ENCODE measurements around the gene C12orf75.
"Not testable (repeated sequence)": the region's sequence is repeated elsewhere in the genome, so short reads cannot be mapped to it uniquely, and the experiment has no call there.

C12orf75 gene

DNA sequence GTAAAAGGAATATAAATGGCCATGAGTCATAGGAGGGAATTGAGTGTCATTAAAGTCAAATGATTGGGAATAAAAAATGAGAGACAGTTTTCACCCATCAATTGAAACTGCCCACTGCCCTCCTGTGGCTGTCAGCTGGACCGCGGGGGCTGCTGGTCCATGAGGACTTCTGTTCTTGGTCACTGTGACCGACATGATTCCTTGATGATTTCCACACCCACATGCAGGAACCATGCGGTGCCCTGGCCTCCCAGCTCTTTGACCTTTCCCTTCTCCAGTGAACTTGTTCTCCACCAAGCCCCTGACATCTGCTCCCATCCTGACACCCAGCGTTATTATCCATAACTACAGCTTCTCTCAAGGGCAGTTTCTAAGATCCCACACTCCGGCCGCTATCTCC lies 48.4 kb downstream of the C12orf75 start:
- DNase-seq (ENCODE audit: low spot score) = no peak

- DNase-seq (ENCODE audit: low spot score) = peak; percentile 33
These were observed 52.5 kb downstream of the C12orf75 start for GRCh38 chr12:105382771-105383622.

DNA sequence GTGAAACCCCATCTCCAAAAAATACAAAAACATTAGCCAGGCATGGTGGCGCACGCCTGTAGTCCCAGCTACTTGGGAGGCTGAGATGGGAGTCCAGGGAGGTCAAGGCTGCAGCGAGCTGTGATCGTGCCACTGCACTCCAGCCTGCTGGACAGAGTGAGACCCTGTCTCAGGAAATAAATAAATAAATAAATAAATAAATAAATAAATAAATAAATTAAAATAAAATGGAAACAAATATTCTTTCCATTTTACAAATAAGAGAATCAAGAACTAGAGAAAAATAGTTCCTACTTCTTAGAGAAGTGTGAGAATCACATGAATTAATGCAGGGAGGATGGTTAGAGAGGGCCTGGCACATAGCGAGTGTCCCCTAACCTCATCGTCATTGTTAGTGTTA lies 53.7 kb downstream of the C12orf75 start:
- DNase-seq (ENCODE audit: low spot score) = no peak

- no peak for DNase-seq (ENCODE audit: low spot score)
These were observed 54.5 kb downstream of the C12orf75 start for GRCh38 chr12:105384916-105385535.

GRCh38 chr12:105386431-105386830 lies 55.9 kb downstream of the C12orf75 start:
- DNase-seq (ENCODE audit: low spot score) = no peak

- no peak for DNase-seq (ENCODE audit: low spot score)
These were observed 60.7 kb downstream of the C12orf75 start for GRCh38 chr12:105391231-105391630.

DNA sequence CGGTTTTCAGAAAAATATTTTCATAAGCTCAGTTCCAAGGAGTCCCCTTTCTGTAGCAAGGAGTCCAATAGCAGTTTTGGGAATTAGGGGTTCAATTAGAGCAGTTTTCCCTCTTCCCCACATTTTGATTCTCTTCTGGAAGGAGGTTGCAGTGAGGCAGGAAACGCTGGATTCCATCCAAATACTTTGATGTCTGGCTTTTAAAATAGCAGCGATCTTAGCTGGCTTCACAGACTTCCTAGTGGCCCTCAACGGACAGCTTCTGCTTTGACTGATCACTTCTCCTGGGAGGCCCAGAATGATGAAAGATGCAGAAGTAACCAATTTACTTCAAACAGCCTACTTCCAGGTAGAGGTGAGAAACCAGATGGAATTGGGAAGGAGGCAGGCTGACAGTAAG lies 63.1 kb downstream of the C12orf75 start:
- DNase-seq (ENCODE audit: low spot score) = no peak

GRCh38 chr12:105396024-105396423 lies 65.5 kb downstream of the C12orf75 start:
- no peak for DNase-seq (ENCODE audit: low spot score)

DNA sequence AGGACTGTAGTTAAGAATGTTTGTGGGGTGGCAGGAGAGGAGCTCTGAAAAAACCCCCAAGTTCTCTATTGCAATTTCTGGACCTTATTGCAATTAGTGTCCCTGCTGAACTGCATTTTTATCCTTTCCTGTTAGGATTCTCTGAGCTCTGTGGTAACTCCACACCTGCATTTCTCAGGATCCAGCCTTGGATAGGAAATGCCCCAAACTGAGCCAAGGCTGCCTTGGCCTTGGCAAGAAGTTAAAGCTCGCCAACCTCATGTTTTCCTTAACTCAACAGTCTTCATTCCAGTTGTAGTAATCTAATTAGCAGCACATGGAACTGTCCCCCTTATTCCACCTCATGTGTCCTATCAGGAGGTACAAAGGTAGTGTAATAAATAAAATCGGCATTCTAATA lies 66.5 kb downstream of the C12orf75 start:
- no peak for DNase-seq (ENCODE audit: low spot score)

DNA sequence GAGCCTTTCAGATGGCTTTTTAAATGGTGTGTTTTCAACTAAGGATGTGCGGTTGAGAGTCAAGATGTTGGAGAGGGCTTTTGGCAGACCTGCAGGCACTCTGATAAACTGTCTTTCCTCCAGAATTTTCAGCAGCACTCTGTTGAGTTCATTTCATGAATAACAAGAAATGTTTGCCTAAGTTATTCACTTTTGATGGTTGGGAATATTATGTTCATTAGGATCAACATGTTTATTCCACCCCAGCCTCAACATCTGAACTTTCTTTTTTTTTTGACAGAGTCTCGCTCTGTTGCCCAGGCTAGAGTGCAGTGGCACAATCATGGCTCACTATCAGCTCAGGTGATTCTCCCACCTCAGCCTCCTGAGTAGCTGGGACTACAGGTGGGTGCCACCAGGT lies 68.4 kb downstream of the C12orf75 start:
- DNase-seq (ENCODE audit: low spot score) = no peak

GRCh38 chr12:105399428-105400081 lies 69.1 kb downstream of the C12orf75 start:
- no peak for DNase-seq (ENCODE audit: low spot score)

GRCh38 chr12:105400227-105400626 lies 69.7 kb downstream of the C12orf75 start:
- no peak for DNase-seq (ENCODE audit: low spot score)

DNA sequence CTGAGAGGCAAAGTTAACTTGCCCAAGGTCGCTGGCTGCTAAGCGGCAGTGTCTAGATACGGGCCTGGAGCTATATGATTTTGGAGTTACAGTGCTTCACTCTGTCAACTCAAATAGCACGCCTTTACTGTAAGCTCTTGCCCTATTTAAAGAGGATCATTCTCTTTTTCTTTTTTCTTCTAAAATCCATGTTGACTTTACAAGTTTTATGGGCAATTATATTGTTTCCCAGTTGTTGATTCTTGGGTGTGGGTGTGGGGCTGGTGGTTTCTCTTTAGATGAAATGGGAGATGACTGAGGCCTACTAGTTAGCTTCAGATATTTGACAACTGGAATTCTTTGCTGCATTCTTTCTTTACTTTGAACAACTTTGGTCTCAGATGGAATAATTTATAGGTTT lies 70.7 kb downstream of the C12orf75 start:
- DNase-seq (ENCODE audit: low spot score) = no peak

- DNase-seq (ENCODE audit: low spot score) = no peak
These were observed 71.9 kb downstream of the C12orf75 start for GRCh38 chr12:105402366-105402765.

GRCh38 chr12:105403095-105403494 lies 72.6 kb downstream of the C12orf75 start:
- no peak for DNase-seq (ENCODE audit: low spot score)

- not testable (repeated sequence) for DNase-seq (ENCODE audit: low spot score)
These were observed 73.6 kb downstream of the C12orf75 start for GRCh38 chr12:105404134-105404533.

GRCh38 chr12:105406497-105406896 lies 76.0 kb downstream of the C12orf75 start:
- DNase-seq (ENCODE audit: low spot score) = no peak

DNA sequence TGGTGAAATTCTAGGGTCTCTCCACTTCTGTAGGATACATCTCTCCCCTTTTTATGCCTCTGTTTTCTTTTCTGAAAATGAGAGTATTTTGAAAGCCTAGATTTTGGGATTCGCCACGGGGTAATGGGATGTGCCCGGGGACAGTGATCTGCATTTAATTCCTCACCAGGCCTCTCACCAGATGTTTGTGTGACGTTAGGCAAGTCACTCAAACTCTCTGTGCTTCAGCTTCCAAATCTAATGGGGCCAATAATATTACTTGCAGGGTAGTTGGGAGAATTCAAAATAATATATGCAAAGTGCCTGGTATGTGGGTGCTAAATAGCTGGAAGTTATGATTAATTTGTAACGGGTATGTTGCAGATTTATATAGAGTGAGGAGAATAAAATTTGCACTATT lies 78.8 kb downstream of the C12orf75 start:
- no peak for DNase-seq (ENCODE audit: low spot score)

DNA sequence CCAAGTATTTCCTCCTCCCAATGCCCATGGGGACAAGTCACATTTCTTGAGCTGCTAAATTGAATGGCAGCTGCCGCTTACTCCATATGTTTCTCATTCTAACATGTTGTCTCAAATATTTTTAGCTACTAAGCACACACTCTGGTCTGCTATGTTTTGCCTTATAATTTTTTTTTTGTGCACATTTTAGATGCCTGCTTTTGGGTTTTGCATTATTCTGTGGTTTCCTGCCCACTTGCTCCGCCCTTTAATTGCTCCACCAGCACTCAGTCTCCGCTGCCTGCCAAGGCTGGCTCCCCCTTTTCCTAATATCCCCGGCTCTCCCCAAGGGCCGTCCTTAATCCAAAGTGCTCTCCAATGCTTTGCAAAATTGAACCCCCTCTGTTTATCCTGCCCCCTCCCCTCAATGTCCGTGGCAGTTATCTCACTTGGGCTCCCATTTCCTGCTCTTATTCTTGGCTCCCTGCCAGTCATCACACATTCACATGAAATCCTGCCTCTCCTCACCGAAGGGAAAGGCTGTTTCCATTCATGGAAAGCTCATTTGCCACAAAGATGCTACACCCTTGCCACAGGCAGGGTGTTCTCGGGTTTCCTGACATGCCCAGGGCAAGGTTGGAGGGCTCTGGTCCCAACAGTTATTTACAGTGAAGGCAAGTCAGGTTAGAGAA lies 79.4 kb downstream of the C12orf75 start:
- DNase-seq (ENCODE audit: low spot score) = no peak

DNA sequence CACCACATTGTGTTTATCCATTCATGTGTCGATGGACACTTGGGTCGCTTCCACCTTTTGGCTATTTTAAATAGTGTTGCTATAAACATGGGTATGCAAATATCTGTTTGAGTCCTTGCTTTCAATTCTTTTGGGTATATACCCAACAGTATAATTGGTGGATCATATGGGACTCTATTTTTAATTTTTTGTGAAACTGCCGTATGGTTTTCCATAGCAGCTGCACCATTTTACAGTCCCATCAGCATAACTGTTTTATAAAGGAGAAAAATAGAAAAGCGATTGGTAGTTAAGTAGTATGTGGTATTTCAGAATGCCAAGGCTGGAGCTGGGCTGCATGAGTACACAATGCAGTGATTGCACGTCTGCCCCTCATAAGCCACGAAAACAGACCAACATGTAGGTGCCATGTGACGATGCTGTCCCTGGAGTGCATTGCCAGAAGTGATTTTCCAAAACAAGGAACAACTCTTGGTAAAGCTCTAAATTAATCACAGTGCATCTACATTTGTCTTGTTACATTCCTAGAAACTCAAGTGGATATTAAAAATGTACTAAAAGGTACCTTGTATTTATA lies 83.5 kb downstream of the C12orf75 start:
- no peak for DNase-seq (ENCODE audit: low spot score)

DNA sequence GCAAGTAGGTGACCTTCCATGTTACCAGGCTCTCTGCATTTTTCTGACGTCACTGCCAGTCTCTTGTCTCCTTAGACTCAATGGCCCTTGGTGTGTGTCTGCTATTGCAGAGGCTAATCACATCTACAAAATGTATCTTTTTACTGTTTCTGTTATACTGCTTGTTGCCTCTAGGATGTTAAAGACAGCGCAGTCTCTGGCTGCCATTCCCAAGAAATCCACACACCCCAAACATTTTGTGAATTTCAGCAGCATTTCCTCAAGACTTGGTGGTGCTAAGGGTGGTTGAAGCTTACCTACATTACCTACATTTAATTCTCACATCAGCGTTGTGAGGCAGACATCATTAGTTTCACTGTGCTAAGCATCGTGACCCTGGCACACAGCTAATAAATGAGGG lies 87.2 kb downstream of the C12orf75 start:
- DNase-seq (ENCODE audit: low spot score) = no peak

DNA sequence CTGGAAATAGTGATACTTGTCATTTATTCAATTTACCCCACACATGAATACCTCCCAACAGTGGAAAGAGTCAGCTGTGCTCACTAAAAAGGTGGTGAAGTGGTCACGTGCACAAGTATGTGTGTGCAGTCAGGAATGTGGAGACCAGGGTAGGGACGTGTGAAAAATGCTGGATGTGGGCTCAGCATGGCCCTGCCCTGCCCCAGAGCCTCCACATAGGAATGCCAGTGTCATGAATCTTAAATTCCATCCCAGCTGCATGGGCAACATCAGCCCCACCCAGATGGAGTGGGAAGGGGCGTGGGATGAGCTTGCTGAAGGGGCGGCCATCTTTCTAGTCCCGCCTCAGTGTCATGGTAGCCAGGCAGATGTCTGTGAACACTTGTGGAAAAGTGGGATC lies 87.7 kb downstream of the C12orf75 start:
- DNase-seq (ENCODE audit: low spot score) = no peak
